ENCODE data around the gene TIMP3. TPM values are rescaled to one million over a fixed set of nuclear protein-coding genes. Genes with fewer than 3 reads are reported as not detected.
"Not testable (repeated sequence)": the region's sequence is repeated elsewhere in the genome, so short reads cannot be mapped to it uniquely, and the experiment has no call there.

Gene TIMP3
- total and polyA plus RNA-seq, 2 donors (not counting 1 experiment from before 2014, with no cell fraction given) = not detected

DNA sequence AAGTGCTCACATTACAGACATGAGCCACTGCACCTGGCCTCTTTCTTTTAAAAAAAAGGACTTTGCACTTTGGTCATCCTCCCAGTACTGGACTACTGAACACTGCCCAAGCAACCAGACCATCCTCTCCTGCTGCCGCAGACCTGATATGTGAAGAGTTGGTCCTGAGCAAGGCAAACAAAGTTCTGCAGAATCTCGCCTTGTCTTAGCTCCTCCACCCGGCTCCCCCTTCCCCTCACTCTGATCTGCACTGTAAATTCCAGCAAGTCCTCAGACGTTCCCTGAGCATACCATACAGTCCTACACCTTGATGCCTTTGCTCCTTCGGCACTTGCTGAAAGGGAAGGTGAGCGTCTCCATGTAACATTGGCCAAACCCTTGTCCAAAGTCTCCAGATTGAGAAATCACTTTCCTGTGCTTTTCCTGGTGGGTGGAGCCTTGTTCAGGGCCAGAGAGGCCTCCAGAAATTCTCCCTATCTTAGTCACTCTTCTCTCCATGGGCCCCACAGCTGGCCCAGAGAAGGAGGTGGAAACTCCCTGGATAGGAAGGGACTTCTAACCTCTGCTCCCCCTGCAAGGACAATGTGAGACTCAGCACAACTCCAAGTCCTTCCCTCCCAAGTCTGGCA is 47.0 kb upstream of the TIMP3 start:
- no peak for DNase-seq
- Histone ChIP-seq H3K9me3 (ENCODE audit: control extremely low read depth in 1 of 3, control insufficient read depth in 2 of 3, insufficient read depth in 1 of 3, low read length in 2 of 3) (no peaks in the 10 kb centered on the region), H3K36me3 (replicated peaks in 1 of 2; ENCODE audit: control extremely low read depth in 1 of 2, control insufficient read depth in 1 of 2, extremely low read depth in 1 of 2, insufficient read depth in 2 of 2, low read length in 1 of 2) (no peaks in the 10 kb centered on the region), H3K27ac (ENCODE audit: low read length in 2 of 2) (no peak overlapping the region), H3K9ac (ENCODE audit: low read length) (no peak overlapping the region), H4K20me1 (ENCODE audit: control insufficient read depth, insufficient read depth, low read length, poor library complexity, severe bottlenecking) (no peaks in the 10 kb centered on the region), H3K4me1 (ENCODE audit: control insufficient read depth in 2 of 2, insufficient read depth in 2 of 2, low read length in 2 of 2) (no peaks in the 10 kb centered on the region), H3K27me3 (replicated peaks in 1 of 4; ENCODE audit: control extremely low read depth in 1 of 4, control insufficient read depth in 3 of 4, insufficient read depth in 4 of 4, low read length in 3 of 4) (no peaks in the 10 kb centered on the region), H3K4me3 (ENCODE audit: control extremely low read depth in 1 of 5, extremely low read depth in 1 of 5, insufficient read depth in 1 of 5, low read depth in 2 of 5, low read length in 4 of 5) (no peak overlapping the region), H3K79me2 (ENCODE audit: control insufficient read depth, insufficient read depth, low read length) (no peaks in the 10 kb centered on the region), H2AFZ (ENCODE audit: insufficient read depth, low read depth, low read length, poor library complexity, severe bottlenecking) (no peak overlapping the region), H3K4me2 (replicated peaks; ENCODE audit: low read depth, low read length, poor library complexity, severe bottlenecking) (no peak overlapping the region)
- Mint-ChIP-seq H3K27me3 (no peaks in the 10 kb centered on the region), H3K4me1 (no peaks in the 10 kb centered on the region), H3K9me3 (ENCODE audit: insufficient read depth) (peaks cover 2% of the 10 kb centered on the region), H3K27ac (no peak overlapping the region), H3K4me3 (no peak overlapping the region)
- 73% methylated on average over 3 of the region's 6 CpGs for WGBS (ENCODE audit: insufficient coverage)
- no peak for TF ChIP-seq EZH2 (IDR thresholded peaks at IDR 0.05; ENCODE audit: borderline replicate concordance, insufficient read depth, low read depth, low read length, poor library complexity, severe bottlenecking)
- TF ChIP-seq, protein P1, sequence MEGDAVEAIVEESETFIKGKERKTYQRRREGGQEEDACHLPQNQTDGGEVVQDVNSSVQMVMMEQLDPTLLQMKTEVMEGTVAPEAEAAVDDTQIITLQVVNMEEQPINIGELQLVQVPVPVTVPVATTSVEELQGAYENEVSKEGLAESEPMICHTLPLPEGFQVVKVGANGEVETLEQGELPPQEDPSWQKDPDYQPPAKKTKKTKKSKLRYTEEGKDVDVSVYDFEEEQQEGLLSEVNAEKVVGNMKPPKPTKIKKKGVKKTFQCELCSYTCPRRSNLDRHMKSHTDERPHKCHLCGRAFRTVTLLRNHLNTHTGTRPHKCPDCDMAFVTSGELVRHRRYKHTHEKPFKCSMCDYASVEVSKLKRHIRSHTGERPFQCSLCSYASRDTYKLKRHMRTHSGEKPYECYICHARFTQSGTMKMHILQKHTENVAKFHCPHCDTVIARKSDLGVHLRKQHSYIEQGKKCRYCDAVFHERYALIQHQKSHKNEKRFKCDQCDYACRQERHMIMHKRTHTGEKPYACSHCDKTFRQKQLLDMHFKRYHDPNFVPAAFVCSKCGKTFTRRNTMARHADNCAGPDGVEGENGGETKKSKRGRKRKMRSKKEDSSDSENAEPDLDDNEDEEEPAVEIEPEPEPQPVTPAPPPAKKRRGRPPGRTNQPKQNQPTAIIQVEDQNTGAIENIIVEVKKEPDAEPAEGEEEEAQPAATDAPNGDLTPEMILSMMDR (IDR thresholded peaks at IDR 0.05) = no peak
- ATAC-seq (ENCODE audit: low read depth) = no peak
- ChIA-PET POLR2A (no interaction called here), CTCF (no interaction called here)
- intact Hi-C loops (cut with micrococcal nuclease) = no loop called here

GRCh38 chr22:32757086-32757762 is 44.3 kb upstream of the TIMP3 start:
- peaks cover 15% of the 10 kb centered on the region for H3K27me3 Mint-ChIP-seq
- H3K4me3 ChIP-seq (ENCODE audit: control extremely low read depth in 1 of 5, extremely low read depth in 1 of 5, insufficient read depth in 1 of 5, low read depth in 2 of 5, low read length in 4 of 5); H4K20me1 ChIP-seq (ENCODE audit: control insufficient read depth, insufficient read depth, low read length, poor library complexity, severe bottlenecking); H3K27me3 ChIP-seq (replicated peaks in 1 of 4; ENCODE audit: control extremely low read depth in 1 of 4, control insufficient read depth in 3 of 4, insufficient read depth in 4 of 4, low read length in 3 of 4); H3K4me2 ChIP-seq (replicated peaks; ENCODE audit: low read depth, low read length, poor library complexity, severe bottlenecking); H3K9me3 Mint-ChIP-seq (ENCODE audit: insufficient read depth); DNase-seq; CTCF ChIA-PET; H3K9ac ChIP-seq (ENCODE audit: low read length); H3K4me3 Mint-ChIP-seq; H3K9me3 ChIP-seq (ENCODE audit: control extremely low read depth in 1 of 3, control insufficient read depth in 2 of 3, insufficient read depth in 1 of 3, low read length in 2 of 3); POLR2A ChIA-PET; ATAC-seq (ENCODE audit: low read depth); H3K4me1 ChIP-seq (ENCODE audit: control insufficient read depth in 2 of 2, insufficient read depth in 2 of 2, low read length in 2 of 2); H3K36me3 ChIP-seq (replicated peaks in 1 of 2; ENCODE audit: control extremely low read depth in 1 of 2, control insufficient read depth in 1 of 2, extremely low read depth in 1 of 2, insufficient read depth in 2 of 2, low read length in 1 of 2); H2AFZ ChIP-seq (ENCODE audit: insufficient read depth, low read depth, low read length, poor library complexity, severe bottlenecking); intact Hi-C loops (cut with micrococcal nuclease); H3K27ac Mint-ChIP-seq; H3K4me1 Mint-ChIP-seq; H3K79me2 ChIP-seq (ENCODE audit: control insufficient read depth, insufficient read depth, low read length); H3K27ac ChIP-seq (ENCODE audit: low read length in 2 of 2): not testable (repeated sequence)
- WGBS (ENCODE audit: insufficient coverage) = 79% methylated on average over 8 of the region's 14 CpGs

All from B cell (primary cell).